ENCODE data around the gene ZNF396.

Gene ZNF396

GRCh38 chr18:35415511-35416073 lies 38.5 kb upstream of the ZNF396 start:
- peak; percentile 66 for DNase-seq (ENCODE audit: low read depth)

GRCh38 chr18:35413163-35413511 lies 36.0 kb upstream of the ZNF396 start:
- TF ChIP-seq CTCF (conservative IDR thresholded peaks at IDR 0.05; ENCODE audit: low read depth, low read length), result no peak
- no peak for DNase-seq (ENCODE audit: low read depth)
- H3K4me3 ChIP-seq (ENCODE audit: low read depth, low read length), result no peak overlapping the region

More at GRCh38 chr18:35415511-35416073, 38.5 kb upstream of the ZNF396 start:
- peak overlapping the region; percentile 0 for H3K4me3 ChIP-seq (ENCODE audit: low read depth, low read length)
- TF ChIP-seq CTCF (conservative IDR thresholded peaks at IDR 0.05; ENCODE audit: low read depth, low read length), result no peak

GRCh38 chr18:35411625-35412351 lies 34.7 kb upstream of the ZNF396 start:
- TF ChIP-seq CTCF (conservative IDR thresholded peaks at IDR 0.05; ENCODE audit: low read depth, low read length), result no peak
- H3K4me3 ChIP-seq (ENCODE audit: low read depth, low read length), result no peak overlapping the region

GRCh38 chr18:35410561-35410960 lies 33.4 kb upstream of the ZNF396 start:
- no peak overlapping the region for H3K4me3 ChIP-seq (ENCODE audit: low read depth, low read length)
- no peak for TF ChIP-seq CTCF (conservative IDR thresholded peaks at IDR 0.05; ENCODE audit: low read depth, low read length)
- no peak for DNase-seq (ENCODE audit: low read depth)

More at GRCh38 chr18:35411625-35412351, 34.7 kb upstream of the ZNF396 start:
- no peak for DNase-seq (ENCODE audit: low read depth)

GRCh38 chr18:35409911-35410310 lies 32.8 kb upstream of the ZNF396 start:
- no peak for DNase-seq (ENCODE audit: low read depth)
- no peak for TF ChIP-seq CTCF (conservative IDR thresholded peaks at IDR 0.05; ENCODE audit: low read depth, low read length)
- no peak overlapping the region for H3K4me3 ChIP-seq (ENCODE audit: low read depth, low read length)

- H3K4me3 ChIP-seq (ENCODE audit: low read depth, low read length), result no peak overlapping the region
- no peak for TF ChIP-seq CTCF (conservative IDR thresholded peaks at IDR 0.05; ENCODE audit: low read depth, low read length)
Observed at GRCh38 chr18:35408843-35409261, 31.7 kb upstream of the ZNF396 start.

More at GRCh38 chr18:35408843-35409261, 31.7 kb upstream of the ZNF396 start:
- no peak for DNase-seq (ENCODE audit: low read depth)

All from choroid plexus epithelial cell (primary cell).